HG03108 (cell line): ENCODE measurements around the gene STAP2.

Source experiments
- ATAC-seq: cut with Tn5 transposase; IDR thresholded peaks from one replicate; pipeline ENCODE4 v1.9.1; 2021; ENCODE audit warnings: moderate library complexity; ENCODE audit not compliant: unreplicated experiment

The STAP2 gene

DNA sequence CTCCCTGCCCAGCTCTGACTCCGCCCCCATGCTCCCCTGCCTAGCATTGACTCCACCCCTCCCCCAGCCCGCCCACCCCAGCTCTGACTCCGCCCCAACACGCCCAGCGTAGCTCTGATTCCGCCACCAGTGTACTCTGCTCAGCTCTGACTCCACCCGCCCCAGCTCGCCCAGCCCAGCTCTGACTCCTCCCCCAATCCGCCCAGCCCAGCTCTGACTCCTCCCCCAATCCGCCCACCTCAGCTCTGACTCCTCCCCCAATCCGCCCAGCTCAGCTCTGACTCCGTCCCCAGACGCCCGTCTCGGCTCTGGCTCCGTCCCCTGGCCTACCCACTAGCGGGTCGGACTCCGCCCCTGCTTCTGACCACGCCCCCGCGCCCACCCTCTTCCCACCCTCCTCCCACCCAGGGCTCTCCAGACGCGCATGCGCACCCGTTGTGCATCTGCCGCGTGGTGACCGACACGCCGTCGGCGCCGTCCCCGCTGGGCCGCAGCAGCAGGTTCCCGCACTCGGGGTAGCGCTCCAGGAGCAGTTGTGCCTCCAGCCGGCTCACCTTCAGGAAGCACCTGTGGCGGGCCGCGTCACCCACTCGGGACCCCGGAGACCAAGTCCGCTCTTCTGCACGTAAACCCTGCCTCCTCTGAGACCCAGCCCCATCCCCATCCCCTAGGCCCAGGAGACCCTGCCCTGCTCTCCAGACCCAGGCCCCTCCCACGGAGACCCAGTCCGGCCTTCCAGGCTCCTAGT lies 10.2 kb downstream of the STAP2 start:
- peak; percentile 71 for ATAC-seq

DNA sequence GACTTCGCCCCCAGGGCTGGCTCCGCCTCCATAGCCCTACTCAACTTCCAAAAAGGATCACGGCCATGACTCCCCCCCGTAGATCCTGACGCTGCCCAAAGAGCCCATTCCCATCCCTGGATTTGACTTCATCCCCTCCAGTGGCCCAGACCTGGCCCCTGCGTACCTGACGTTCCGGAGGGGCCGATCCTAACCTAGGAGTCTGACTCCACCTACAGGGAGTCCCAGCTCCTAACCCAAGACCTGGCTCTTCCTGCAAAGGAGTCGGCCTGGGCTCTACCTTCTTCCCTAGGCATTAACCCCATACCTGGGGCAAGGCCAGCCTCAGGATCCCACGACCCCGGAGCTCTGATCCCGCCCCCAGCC lies 10.8 kb downstream of the STAP2 start:
- no peak for ATAC-seq

DNA sequence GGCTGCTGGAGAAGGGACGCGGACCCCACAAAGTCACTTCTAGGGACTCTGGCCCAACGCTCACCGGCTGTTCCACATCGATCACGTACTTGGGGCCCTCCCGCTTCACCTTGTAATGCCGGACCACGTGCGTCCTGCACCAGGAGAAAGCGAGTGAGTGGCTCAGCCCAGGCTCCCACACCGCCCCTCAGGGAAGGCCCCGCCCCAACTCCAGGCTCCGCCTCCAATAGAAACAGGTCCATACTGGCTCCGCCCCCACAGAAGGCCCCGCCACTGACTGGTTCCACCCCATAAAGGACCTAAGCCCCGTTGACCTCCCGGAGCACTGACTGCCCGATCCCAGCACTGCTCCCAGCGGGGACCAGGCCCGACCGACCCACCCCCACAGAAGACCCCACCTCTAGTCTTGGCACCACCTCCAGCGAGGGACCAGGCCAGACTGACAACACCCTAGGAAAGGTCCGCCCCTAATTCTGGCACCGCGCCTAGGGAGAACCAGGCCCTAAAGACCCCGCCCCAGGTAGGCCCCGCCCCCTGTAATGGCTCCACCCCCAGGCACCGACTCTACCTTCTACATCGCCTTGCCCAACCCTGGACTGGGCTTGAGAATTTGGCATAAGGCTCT lies 11.3 kb downstream of the STAP2 start:
- peak; percentile 26 for ATAC-seq

DNA sequence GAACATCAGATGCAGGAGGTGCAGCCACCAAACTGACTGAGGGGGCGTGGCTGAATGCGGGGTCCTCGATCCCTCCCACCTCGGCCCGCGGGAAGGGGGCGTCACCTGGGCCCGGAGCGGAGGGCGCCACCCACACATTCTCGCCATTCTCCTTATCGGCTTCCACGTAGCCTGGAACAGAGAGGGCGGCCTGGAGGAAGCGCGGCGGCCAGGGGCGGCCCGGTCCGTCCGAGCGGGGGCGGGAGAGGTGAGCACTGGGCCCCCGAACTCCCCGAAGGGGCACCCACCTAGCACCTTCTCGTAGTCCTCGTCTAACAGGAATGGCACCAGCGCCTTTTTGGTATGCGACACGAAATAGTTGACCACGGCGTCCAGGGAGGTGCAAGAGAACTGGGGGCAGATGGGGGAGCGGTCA lies 11.8 kb downstream of the STAP2 start:
- no peak for ATAC-seq

DNA sequence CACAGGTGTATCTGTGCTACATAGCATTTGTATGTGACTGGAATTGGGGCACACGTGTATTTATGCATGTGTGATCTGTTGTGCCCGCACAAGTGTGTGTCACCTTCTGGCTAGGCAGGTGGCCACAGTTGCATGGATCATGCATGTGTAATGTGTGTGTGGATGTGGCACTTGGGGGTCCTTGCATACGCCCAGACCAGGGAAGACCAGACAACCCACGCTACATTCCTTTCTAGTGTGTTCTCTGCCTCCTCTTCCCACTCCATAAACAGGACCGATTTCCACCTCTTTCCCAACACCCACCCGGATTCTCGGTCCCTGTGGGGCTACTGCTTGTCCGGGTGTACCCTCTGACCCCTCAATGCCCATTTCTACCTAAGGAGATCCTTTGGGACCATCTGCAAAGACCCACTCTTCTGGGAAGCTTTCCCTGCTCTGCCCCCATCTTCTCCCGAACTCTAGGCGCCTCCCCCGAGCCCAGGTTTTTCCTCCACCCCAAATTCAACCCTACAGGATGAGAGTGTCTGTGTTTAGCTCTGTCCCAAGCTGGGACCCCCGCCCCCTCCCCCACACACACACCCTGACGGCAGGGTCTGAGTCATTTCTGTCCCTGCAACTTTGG lies 12.3 kb downstream of the STAP2 start:
- ATAC-seq: no peak

DNA sequence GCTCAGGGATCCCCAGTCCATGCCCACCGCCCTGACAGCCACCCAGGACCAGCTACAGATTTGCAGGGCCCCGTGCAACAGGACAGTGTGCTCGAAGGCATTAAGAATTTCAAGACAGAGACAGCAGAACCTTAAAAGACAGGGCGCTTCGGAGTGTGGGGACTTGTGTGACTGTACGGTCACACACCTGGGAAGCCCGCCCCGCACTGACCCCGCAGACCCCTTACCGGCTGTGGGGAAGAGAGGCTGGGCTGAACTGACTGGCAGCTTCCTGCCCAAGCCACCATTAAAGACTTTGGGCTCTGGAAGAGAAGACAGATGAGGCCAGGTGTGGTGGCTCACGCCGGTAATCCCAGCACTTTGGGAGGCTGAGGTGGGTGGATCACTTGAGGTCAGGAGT lies 14.4 kb downstream of the STAP2 start:
- no peak for ATAC-seq

DNA sequence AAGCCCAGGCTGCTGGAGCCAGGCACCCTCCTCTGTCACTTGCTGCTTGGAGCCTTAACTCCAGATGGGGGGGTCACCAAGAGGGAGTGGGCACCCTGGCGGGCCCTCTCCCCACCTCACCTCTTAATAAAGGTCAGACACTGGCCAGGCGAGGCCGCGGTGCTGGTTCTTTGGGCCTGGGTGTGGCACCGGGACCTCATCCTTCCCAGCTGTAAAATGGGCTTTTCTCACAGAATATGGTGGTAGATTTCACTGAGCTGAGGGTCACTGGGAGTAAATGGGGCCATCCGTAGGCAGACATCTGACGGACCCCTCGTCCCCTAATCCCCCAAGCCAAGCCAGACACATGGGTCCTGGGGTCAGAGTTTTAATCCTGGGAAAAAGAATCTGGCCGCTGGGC lies 14.9 kb downstream of the STAP2 start:
- ATAC-seq: no peak

DNA sequence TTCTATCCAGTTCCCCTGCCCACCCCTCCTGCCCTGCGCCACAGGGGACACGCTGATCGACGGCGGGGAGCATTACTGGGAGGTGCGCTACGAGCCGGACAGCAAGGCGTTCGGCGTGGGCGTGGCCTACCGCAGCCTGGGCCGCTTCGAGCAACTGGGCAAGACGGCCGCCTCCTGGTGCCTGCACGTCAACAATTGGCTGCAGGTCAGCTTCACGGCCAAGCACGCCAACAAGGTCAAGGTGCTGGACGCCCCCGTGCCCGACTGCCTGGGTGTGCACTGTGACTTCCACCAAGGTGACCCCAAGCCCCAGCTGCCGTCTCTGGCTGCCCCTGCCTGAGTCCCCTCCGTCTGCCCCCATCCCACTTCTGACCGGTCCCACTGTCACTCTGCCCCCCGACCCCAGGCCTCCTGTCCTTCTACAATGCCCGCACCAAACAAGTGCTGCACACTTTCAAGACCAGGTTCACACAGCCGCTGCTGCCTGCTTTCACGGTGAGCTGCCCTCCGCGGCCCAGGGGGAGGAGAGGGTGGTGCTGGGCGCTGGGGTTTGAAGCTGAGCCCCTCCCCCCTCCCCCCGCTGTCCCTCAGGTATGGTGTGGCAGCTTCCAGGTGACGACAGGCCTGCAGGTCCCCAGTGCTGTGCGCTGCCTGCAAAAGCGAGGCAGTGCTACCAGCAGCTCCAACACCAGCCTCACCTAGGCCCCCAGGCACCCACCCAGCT lies 15.5 kb downstream of the STAP2 start:
- ATAC-seq: no peak

DNA sequence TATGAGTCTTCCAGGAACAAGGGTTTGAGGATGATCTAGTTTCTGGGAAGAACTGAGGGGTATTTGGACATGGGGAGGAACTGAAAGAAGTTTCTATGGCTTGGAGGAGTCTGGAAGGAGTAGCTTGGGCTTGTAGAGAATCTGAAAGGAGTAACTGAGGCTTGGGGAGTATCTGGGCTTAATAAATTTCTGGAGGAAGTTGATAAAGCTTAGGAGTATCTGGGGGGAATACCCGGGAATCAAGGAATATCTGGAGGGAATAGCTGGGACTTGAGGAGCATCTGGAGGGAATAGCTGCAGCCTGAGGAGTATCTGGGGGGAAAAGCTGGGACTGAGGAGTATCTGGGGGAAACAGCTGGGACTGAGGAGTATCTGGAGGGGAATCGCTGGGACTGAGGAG lies 18.2 kb downstream of the STAP2 start:
- no peak for ATAC-seq

DNA sequence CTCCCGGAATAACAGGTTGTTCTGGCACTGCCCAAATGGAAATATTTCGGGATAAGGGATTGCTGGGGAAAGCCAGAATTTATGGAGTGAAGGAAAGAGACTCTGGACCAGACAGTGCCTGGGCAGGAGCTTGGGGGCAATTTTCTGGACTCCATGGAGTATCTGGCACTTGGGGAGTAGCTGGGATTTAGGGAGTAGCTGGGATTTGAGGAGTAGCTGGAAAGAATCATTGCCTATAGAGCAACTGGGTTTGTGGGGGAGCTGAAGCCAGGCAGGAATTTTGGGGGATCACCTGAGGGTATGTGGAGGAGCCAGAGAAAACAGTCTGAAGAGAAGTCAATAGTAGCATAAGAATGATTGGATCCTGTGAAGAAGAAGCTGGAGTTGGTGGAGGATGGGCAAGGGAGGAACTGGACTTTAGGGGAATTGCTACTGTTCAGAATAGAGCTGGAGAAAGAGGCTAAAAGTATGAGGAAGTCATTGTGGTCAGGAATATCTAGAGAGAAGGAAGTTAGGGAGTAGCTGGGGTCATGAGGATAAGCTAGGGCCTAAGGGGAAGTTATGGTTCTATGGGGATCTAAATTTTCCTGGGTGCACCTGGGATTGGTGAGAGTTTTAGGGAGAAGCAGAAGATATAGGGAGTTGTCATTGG lies 19.4 kb downstream of the STAP2 start:
- ATAC-seq: no peak

DNA sequence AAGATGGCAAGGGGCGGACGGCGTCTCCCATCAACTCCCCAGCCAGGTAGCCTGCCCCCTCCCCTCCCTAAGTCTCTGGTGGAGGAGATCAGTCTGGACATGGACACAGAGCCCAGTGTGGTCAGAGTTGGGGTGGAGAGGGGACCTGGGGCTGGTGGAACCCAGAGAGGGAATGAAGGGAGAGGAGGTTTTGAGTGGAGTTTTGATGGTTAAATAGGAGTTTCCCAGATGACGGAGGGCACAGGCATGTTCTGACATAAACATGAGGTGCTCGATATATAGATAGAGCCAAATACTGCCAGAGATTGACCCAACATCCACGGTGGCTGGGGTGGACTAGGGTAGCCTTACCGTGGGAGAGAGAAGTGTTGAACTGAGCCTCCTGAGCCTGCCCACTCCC lies 20.2 kb downstream of the STAP2 start:
- no peak for ATAC-seq

DNA sequence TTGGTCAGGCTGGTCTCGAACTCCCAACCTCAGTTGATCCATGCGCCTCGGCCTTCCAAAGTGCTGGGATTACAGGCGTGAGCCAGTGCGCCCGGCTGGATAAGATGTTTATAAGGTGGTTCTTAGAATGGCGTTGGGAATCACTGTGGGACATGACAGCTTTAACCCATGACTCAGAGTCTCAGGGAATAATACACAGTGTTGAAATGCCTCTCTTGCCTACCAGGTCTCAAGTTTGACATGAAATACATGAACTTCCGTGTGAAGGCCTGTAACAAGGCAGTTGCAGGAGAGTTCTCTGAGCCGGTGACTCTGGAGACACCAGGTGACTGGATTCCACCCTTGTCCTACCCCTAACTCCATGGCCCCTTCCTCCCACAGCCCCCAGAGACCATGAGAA lies 21.7 kb downstream of the STAP2 start:
- ATAC-seq: no peak

DNA sequence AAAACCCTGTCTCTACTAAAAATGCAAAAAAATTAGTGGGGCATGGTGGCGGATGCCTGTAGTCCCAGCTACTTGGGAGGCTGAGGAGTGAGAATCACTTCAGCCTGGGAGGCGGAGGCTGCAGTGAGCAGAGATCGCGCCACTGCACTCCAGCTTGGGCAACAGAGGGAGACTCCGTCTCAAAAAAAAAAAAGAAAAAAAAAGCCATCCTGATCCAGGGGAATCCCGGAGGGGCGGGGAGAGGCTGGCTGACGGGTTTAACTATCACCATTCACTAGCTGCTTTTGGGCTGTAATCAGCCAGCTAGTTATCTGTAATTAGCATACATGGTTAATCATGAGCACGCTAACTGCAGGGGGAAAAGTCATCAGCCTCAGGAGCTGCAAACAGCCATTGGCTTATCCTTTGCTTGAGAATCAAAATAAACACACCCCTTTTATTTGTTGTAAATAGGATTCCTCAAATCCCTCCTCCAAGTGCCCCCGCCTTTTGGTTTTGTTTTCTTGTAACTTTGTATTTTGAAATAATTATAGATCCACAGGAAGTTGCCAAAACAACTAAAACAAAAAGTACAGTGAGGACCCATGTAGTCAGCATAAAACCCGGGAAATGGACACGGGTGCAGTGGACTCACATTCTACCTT lies 24.7 kb downstream of the STAP2 start:
- ATAC-seq: no peak

DNA sequence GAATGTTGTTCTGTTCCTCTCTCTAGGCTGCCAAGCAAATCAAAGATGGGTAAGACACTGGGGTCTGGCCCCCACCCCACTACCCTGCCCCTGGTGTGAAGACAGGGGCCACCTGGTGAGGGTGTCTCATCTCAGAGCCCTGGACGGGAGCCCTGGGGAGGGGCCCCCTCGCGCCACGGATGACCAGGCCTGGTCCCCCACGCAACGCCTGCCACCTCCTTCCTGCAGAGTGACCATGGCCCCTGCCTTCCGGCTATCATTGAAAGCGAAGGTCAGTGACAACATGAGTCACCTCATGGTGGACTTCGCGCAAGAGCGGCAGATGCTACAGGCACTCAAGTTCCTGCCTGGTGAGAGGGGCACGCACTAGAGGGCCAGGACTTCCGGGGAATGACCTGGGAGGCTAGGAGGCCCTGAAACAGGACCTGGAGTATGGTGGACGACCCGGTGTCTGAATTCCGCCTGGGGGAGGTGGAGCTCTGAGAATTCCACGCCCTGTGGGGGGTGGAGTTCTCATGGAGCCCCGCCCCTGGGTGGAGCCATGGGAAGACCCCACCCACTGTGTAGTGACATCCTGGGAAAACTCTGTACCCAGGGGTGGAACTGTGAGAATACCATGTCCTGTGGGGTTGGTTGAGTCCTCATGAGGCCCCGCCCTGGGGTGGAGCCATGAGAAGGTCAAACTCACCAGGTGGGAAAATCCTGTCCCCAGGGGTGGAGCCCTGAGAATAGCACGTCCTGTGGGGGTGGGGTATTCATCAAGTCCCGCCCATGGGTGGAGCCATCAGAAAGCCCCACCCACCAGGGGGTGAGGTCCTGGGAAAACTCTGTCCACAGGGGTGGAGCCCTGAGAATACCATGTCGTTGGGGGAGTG lies 28.1 kb downstream of the STAP2 start:
- ATAC-seq: no peak

DNA sequence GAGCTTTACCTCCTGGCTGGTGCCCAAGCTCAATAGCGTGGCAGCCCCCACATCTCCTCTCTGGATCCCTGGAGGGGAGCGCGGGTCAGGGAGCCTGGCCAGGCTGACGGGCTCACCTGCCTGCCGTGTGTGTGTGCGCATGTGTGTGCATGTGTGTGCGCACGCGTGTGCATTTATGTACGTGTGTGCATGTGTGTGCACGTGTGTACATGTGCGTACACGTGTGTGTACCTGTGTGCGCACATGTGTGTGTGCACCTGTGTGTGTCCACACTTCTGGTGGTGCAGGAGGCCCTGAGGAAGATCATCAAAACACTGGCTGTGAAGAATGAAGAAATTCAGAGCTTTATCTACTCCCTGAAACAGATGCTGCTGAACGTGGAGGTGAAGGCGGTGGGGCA lies 33.0 kb downstream of the STAP2 start:
- no peak for ATAC-seq

DNA sequence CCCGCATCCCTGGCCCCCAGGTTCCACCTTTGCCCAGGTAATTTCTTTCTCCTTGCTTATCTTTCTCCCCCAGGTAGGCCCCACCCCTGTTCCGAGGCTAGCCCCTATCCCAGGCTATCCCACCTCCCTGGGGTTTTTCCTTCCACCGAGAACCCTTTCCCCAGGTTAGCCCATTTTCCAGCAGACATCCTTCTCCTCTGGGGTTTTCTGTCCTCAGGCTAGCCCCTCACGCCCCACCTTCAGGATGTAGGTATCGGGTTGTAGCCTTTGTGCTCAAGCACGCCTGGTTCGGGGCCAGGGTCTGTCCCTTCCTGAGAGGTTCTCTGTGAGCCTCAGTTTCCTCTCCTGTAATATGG lies 33.4 kb downstream of the STAP2 start:
- no peak for ATAC-seq

DNA sequence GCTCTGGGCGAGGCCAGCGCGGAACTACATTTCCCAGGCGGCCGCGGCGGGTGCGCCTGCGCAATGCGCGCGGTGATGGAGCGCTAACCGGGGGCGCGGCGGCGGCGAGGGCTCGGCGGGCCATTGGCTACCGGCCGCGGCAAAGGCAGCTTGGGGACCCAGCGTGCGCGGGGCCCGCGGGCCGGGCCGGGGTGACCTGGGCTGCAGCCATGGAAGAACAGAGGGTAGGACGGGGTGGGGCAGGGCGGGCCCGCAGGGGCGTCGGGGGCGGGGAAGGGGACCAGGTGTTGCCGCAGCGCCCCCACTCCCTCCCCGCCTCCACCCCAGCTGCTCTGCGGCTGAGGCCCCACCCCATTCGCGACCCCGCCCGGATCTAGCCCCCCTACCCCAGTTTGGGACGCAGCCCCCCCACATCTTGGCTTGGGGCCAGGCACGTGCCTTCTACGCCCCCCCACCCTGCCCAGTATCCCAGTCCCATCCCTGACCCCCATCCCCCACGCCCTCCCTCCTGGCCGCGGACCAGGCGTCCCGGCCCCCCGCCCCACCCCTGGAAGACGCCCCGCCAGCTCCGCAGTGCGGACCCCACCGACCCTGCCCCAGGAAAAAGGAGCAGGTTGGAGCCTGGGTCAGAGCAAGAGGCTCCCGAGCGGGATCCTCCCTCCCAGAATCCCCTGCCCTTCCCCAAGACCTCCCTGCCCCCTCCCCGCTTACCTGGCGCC lies 33.9 kb downstream of the STAP2 start, which contains the start of gene FSD1:
Gene FSD1, plus strand, starts transcription at position 61 of the 719 bp plus-strand sequence. Its CDS starts 149 bp downstream, at position 210.
- ATAC-seq: no peak

DNA sequence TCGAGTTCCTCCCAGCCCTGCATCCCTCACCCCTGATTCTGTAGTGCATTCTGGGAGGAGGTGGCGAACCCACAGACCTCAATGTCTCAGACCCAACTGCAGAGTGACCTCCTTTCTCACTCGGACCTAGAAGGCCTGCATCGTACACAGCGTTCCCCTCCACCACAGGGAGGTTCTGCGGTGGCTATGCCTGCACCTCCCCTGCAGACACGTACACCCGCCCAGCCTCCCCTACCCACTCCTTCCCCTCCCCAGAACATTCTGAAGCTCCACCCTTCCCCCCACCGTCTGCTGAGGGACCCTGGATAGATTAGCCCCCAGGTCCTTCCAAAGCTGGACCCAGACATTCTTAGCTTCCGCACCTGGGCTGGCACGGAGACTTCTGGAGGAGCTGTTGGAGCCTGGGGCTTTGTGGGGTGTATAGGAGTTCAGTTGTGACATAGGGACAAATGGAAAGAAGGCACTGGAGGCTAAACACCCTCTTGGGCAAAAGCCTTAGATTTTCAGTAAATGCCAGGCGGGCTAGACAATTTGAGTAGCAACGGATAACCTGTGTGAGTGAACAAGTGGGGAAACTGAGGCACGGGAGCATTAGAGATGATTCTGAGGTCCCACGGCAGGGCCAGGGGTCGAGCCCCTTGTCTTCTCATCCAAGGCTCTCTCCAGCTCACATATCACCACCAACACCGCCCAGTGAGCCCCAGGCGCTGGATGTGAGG lies 34.6 kb downstream of the STAP2 start:
- no peak for ATAC-seq

DNA sequence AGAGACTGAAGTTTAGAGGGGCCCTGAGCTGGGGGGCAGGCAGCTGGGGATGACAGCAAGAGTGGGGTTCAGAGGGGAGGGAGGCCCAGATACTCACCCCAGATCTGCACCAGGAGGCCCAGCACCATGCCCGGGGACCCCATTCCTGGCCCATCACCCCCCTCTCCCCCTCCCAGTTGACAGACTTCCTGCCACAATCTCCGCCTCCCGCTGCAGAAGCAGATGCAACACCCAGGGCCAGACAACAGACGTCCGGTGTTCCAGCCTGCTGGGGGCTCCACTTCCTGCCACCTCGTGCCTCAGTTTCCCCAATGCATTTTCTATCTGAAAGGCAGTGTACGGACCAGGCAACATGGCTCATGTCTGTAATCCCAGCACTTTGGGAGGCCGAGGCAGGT lies 36.4 kb downstream of the STAP2 start, which contains the start of gene TMIGD2:
Gene TMIGD2, minus strand, starts transcription at position 147 of the 398 bp plus-strand sequence. Its CDS starts 4 bp downstream, at position 143.
- no peak for ATAC-seq
